Transverse colon (tissue), 4 donors: ENCODE results near the gene TSG101.

Experiments used
- POLR2A ChIP-seq: fragments of 450-650 bp; IDR thresholded peaks from one replicate; pipeline ENCODE4 v1.6.1; 2016; ENCODE audit warnings: antibody characterized with exemption, mild to moderate bottlenecking, moderate library complexity
- POLR2AphosphoS5 ChIP-seq, 3 donors: sonication (generic); formaldehyde crosslinking; IDR thresholded peaks; one replicate each; pipeline ENCODE4 v1.6.1; 2016; ENCODE audit warnings: antibody characterized with exemption in 3 of 3
- TF ChIP-seq, protein P1 (sequence below), 5 experiments: fragments of 200-600 bp in 3 of 5; fragments of 450-650 bp in 2 of 5; sonication (generic) in 3 of 5; IDR thresholded peaks; 1 replicate in 2 of 5; 2 replicates in 3 of 5; pipeline ENCODE4 v1.5.1; 2016 to 2017; ENCODE audit warnings: antibody characterized with exemption in 5 of 5, inconsistent platforms in 3 of 5, mild to moderate bottlenecking in 2 of 5, moderate library complexity in 1 of 5

DNA sequence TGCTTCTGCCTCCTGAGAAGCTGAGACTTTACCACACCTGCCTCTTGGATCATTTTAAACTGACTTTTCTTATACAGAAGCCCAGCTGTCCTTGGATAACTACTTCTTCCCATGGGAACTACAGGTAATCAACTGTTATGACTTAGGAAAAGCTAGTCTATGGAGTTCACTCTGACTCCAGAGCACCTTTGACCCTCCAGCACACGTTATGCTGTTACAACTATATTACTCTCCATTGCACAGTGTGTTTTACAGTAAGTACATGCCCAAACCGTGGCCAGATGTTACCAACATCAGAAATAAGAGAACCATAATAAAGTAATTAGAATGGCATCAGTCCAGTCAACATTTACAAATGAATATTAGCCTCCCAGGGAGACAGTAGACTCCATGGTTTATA, 21.3 kb upstream of the TSG101 start:
- TF ChIP-seq POLR2A (no peak), POLR2AphosphoS5 (IDR thresholded peaks at IDR 0.05) (no peak)
- TF ChIP-seq, protein P1, sequence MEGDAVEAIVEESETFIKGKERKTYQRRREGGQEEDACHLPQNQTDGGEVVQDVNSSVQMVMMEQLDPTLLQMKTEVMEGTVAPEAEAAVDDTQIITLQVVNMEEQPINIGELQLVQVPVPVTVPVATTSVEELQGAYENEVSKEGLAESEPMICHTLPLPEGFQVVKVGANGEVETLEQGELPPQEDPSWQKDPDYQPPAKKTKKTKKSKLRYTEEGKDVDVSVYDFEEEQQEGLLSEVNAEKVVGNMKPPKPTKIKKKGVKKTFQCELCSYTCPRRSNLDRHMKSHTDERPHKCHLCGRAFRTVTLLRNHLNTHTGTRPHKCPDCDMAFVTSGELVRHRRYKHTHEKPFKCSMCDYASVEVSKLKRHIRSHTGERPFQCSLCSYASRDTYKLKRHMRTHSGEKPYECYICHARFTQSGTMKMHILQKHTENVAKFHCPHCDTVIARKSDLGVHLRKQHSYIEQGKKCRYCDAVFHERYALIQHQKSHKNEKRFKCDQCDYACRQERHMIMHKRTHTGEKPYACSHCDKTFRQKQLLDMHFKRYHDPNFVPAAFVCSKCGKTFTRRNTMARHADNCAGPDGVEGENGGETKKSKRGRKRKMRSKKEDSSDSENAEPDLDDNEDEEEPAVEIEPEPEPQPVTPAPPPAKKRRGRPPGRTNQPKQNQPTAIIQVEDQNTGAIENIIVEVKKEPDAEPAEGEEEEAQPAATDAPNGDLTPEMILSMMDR (IDR thresholded peaks at IDR 0.05), result no peak
